Measurements from ENCODE around the gene XYLT1. TPM values are rescaled to one million over a fixed set of nuclear protein-coding genes. Genes with fewer than 3 reads are reported as not detected.

Gene XYLT1
- total and polyA plus RNA-seq, 2 of the 4 experiments (the other 2 are of a cell fraction), result 9.0 to 12.7 TPM

DNA sequence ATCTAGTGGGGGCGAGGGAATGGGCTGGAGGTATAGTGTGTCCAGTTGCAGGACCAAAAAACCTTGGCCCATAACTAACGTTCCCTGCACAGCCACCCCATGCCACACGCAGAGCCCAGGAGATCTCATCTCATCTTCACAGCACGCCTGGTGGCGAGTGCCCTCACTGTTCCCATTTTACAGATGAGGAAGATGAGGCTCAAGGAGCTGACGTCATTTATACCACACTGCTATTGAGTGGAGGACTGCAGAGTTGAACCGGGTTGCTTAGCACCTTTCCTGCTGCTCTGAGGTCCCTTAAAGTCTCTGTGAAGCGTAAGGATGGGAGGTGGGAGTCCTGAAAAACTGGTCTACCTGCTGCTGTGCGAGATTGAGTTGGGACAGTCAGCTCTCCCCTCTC lies 172.5 kb downstream of the XYLT1 start:
- intact Hi-C loops (cut with micrococcal nuclease), result no loop called here
- Histone ChIP-seq H3K9me1 (ENCODE audit: insufficient read depth, low read length) (peaks cover 6% of the 10 kb centered on the region; the same call in 1 of the 2 replicates), H3K14ac (replicated peaks; ENCODE audit: low read depth, low read length) (no peak overlapping the region), H3K4me3 (ENCODE audit: insufficient read depth, low read depth, low read length) (no peak overlapping the region), H3K9ac (ENCODE audit: low read depth, low read length) (no peak overlapping the region), H2AK9ac (replicated peaks; ENCODE audit: low read depth, low read length, poor library complexity) (no peak overlapping the region), H4K91ac (ENCODE audit: insufficient read depth, low read depth, low read length) (no peak overlapping the region), H3K18ac (ENCODE audit: low read depth, low read length) (no peak overlapping the region), H3K4me1 (ENCODE audit: control insufficient read depth, insufficient read depth, low read length) (no peaks in the 10 kb centered on the region), H3K36me3 (ENCODE audit: control insufficient read depth, insufficient read depth, low read length) (no peaks in the 10 kb centered on the region), H3K23ac (ENCODE audit: low read depth, low read length) (no peak overlapping the region), H3K4me2 (ENCODE audit: low read depth, low read length) (no peak overlapping the region), H2BK120ac (ENCODE audit: low read depth, low read length) (no peak overlapping the region), H3K27ac (ENCODE audit: insufficient read depth, low read length) (no peak overlapping the region), H2AK5ac (ENCODE audit: low read depth, low read length) (no peak overlapping the region), H4K20me1 (ENCODE audit: insufficient read depth, low read length) (peaks cover 4% of the 10 kb centered on the region; the same call in 1 of the 2 replicates), H2BK20ac (ENCODE audit: low read depth, low read length) (no peak overlapping the region), H2BK5ac (ENCODE audit: low read depth, low read length, poor library complexity, severe bottlenecking) (no peak overlapping the region), H2BK15ac (ENCODE audit: low read depth, low read length) (no peak overlapping the region), H3K27me3 (ENCODE audit: control insufficient read depth, insufficient read depth, low read length) (no peaks in the 10 kb centered on the region), H4K8ac (ENCODE audit: low read depth in 2 of 2, low read length in 2 of 2) (no peak overlapping the region), H3K9me3 (ENCODE audit: control insufficient read depth, insufficient read depth, low read length) (no peaks in the 10 kb centered on the region), H3K56ac (ENCODE audit: extremely low read depth, insufficient read depth, low read length) (no peak overlapping the region), H2AFZ (replicated peaks; ENCODE audit: low read length, poor library complexity) (no peak overlapping the region), H4K5ac (ENCODE audit: low read depth, low read length) (no peak overlapping the region), H3K4ac (ENCODE audit: low read depth, low read length) (no peak overlapping the region), H3K79me1 (ENCODE audit: low read depth in 1 of 2, low read length in 2 of 2) (peaks cover 6 to 20% of the 10 kb centered on the region in 2 experiments; a peak in 3 of 4 replicates)
- TF ChIP-seq, protein P1, sequence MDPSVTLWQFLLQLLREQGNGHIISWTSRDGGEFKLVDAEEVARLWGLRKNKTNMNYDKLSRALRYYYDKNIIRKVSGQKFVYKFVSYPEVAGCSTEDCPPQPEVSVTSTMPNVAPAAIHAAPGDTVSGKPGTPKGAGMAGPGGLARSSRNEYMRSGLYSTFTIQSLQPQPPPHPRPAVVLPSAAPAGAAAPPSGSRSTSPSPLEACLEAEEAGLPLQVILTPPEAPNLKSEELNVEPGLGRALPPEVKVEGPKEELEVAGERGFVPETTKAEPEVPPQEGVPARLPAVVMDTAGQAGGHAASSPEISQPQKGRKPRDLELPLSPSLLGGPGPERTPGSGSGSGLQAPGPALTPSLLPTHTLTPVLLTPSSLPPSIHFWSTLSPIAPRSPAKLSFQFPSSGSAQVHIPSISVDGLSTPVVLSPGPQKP (IDR thresholded peaks at IDR 0.05; ENCODE audit: borderline replicate concordance, low read depth, low read length), result no peak
- TF ChIP-seq USF2 (IDR thresholded peaks at IDR 0.05; ENCODE audit: low read depth, low read length) (no peak), CTCF (conservative IDR thresholded peaks at IDR 0.05; ENCODE audit: low read depth, low read length) (no peak)
- ChIA-PET POLR2A (ENCODE audit: unreplicated experiment) (no interaction called here), CTCF (no interaction called here)
- DNase-seq (no peak), ATAC-seq (ENCODE audit: low read depth) (no peak)
- no TSS peak for BruUV-seq (replicated peaks)
- 100% methylated on average over 1 of the region's 9 CpGs; no CpG with 5 or more reads in 1 of the 2 experiments for WGBS, 2 experiments (ENCODE audit: extremely low coverage in 2 of 2, insufficient read length in 1 of 2)
- in situ Hi-C loops (cut with MboI; ENCODE audit: low sequenced_read_pairs), result no loop called here
- dilution Hi-C loops (cut with HindIII; ENCODE audit: low sequenced_read_pairs, unreplicated experiment), result no loop called here
